Ishikawa (cell line): Measurements from ENCODE around the gene CARD9.

Experiments used
- CEBPB ChIP-seq: IDR thresholded peaks from 2 replicates; pipeline ENCODE4 v1.6.1; 2012
- CREB1 ChIP-seq: IDR thresholded peaks from 2 replicates; pipeline ENCODE4 v1.6.1; 2012; ENCODE audit warnings: low read depth
- NFIC ChIP-seq: IDR thresholded peaks from 2 replicates; pipeline ENCODE4 v1.6.1; 2012
- RAD21 ChIP-seq: IDR thresholded peaks from 2 replicates; pipeline ENCODE4 v1.6.1; 2012; ENCODE audit warnings: low read depth
- TAF1 ChIP-seq: IDR thresholded peaks from 2 replicates; pipeline ENCODE4 v1.6.1; 2012; ENCODE audit warnings: low read depth, mild to moderate bottlenecking
- TCF12 ChIP-seq: IDR thresholded peaks from 2 replicates; pipeline ENCODE4 v1.6.1; 2012; ENCODE audit warnings: low read depth
- TF ChIP-seq, protein P1 (sequence below): IDR thresholded peaks from 2 replicates; pipeline ENCODE4 v1.6.1; 2012
- TF ChIP-seq, protein P2 (sequence below): IDR thresholded peaks from 2 replicates; pipeline ENCODE4 v1.6.1; 2012; ENCODE audit warnings: low read depth, mild to moderate bottlenecking

DNA sequence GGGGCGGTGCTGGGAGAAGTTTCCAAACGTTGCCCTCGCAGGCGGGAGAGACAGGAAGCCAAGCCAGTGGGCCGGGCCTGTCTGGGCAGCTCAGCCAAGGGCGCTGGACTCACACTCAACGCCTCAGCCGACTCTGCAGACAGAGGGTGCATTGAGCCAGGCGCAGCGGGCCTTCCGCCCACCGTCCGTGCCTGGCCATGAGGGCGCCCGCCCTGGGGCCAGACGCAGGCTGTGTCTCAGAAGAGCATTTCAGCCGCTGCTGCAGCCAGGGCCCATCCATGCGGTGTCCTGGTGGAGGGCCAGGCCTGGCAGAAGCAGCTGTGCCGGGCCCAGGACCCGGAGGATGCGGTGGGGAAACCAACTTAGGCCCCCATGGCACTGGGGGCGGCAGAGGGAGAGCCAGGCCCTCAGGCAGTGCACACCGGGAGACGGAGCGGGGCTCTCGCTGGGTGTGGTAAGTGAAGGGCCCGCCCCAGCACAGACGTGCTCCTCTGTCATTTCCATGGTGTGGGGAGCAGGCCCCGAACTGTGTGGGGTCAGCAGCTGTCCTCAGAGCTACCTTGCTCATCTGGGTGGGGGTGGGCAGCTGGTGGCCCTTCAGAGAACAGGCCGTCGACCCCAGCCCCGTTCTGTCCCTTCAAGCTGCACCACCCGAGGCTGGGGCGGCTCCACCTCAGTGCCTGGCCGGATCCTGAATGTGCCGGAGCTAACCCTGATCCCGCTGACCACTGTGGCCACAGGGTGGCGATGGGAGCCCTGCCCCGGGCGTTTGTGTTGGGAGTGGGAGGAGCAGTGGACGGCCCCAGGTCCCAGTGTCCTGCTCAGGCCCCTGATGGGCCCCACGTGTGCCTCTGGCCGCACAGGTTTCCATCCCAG, 27.9 kb downstream of the CARD9 start:
- TF ChIP-seq TAF1 = no peak
- TF ChIP-seq NFIC = no peak
- TF ChIP-seq, protein P1, sequence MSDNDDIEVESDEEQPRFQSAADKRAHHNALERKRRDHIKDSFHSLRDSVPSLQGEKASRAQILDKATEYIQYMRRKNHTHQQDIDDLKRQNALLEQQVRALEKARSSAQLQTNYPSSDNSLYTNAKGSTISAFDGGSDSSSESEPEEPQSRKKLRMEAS = no peak
- TF ChIP-seq, protein P2, sequence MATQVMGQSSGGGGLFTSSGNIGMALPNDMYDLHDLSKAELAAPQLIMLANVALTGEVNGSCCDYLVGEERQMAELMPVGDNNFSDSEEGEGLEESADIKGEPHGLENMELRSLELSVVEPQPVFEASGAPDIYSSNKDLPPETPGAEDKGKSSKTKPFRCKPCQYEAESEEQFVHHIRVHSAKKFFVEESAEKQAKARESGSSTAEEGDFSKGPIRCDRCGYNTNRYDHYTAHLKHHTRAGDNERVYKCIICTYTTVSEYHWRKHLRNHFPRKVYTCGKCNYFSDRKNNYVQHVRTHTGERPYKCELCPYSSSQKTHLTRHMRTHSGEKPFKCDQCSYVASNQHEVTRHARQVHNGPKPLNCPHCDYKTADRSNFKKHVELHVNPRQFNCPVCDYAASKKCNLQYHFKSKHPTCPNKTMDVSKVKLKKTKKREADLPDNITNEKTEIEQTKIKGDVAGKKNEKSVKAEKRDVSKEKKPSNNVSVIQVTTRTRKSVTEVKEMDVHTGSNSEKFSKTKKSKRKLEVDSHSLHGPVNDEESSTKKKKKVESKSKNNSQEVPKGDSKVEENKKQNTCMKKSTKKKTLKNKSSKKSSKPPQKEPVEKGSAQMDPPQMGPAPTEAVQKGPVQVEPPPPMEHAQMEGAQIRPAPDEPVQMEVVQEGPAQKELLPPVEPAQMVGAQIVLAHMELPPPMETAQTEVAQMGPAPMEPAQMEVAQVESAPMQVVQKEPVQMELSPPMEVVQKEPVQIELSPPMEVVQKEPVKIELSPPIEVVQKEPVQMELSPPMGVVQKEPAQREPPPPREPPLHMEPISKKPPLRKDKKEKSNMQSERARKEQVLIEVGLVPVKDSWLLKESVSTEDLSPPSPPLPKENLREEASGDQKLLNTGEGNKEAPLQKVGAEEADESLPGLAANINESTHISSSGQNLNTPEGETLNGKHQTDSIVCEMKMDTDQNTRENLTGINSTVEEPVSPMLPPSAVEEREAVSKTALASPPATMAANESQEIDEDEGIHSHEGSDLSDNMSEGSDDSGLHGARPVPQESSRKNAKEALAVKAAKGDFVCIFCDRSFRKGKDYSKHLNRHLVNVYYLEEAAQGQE = no peak
- TF ChIP-seq TCF12 = no peak
- TF ChIP-seq CREB1 = no peak
- no peak for TF ChIP-seq CEBPB
- TF ChIP-seq RAD21 = peak; percentile 55; the same call in 1 of the 2 replicates
